Left lung (tissue), 10 donors: Measurements from ENCODE around the gene MYO1C. TPM values are rescaled to one million over a fixed set of nuclear protein-coding genes. Genes with fewer than 3 reads are reported as not detected.
"Not testable (repeated sequence)": the region's sequence is repeated elsewhere in the genome, so short reads cannot be mapped to it uniquely, and the experiment has no call there.

Experiments
- ATAC-seq: fragments of 200-7000 bp; cut with Tn5 transposase; one replicate; pipeline ENCODE4 v1.9.1; 2020; ENCODE audit warnings: moderate library complexity
- DNase-seq, 4 donors: peaks; one replicate each; pipeline ENCODE4 v3.0.0-alpha.2; 2013 to 2020
- H3K27ac ChIP-seq, 2 donors: fragments of 200-600 bp; sonication (generic) in 1 of 2; one replicate each; pipeline versions ENCODE4 v1.5.0 to v1.8.0; 2020 to 2021
- H3K27me3 ChIP-seq, 2 donors: fragments of 200-600 bp; sonication (generic) in 1 of 2; one replicate each; pipeline versions ENCODE4 v1.5.0 to v1.8.0; 2020 to 2021
- H3K36me3 ChIP-seq, 2 donors: fragments of 200-600 bp; sonication (generic) in 1 of 2; one replicate each; pipeline versions ENCODE4 v1.5.0 to v1.8.0; 2020 to 2021
- H3K4me1 ChIP-seq, 2 donors: fragments of 200-600 bp; one replicate each; pipeline ENCODE4 v1.8.0; 2021
- H3K4me3 ChIP-seq, 2 donors: fragments of 200-600 bp; sonication (generic) in 1 of 2; one replicate each; pipeline versions ENCODE4 v1.5.0 to v1.8.0; 2020 to 2021; ENCODE audit warnings: mild to moderate bottlenecking in 1 of 2
- H3K9me3 ChIP-seq, 2 donors: fragments of 200-600 bp; sonication (generic) in 1 of 2; one replicate each; pipeline versions ENCODE4 v1.5.0 to v1.8.0; 2020 to 2021
- CTCF ChIP-seq, 2 donors: fragments of 200-600 bp; sonication (generic) in 1 of 2; IDR thresholded peaks; one replicate each; pipeline versions ENCODE4 v1.5.0 to v1.8.0; 2021; ENCODE audit warnings: antibody characterized with exemption in 2 of 2
- intact Hi-C, 2 donors: fragments of 100-400 bp; cut with DNase I; formaldehyde crosslinking; loops; one replicate each; pipeline versions ENCODE4 v1.11.2 to v1.14.2; 2022
- polyA plus RNA-seq, 6 donors: library from polyadenylated mRNA; unstranded; fragments of 120-200 nt; gene quantifications; one replicate each; pipeline ENCODE4 v1.2.1, GENCODE V29; 2013; ENCODE audit not compliant: insufficient read length in 6 of 6
- total RNA-seq, 2 donors: library from RNA; stranded (reverse); fragmentation: NEBNext Ultra II Directional; extraction: Animal tissue kit (Norgen Biotek cat#: 25700); gene quantifications; one replicate each; pipeline ENCODE4 v1.2.1, GENCODE V29; 2021
- donor health status: DM: no; HTN: yes; CAD: no.
- donor health status: DM: no; HTN: no; CAD: no.

MYO1C gene
- total and polyA plus RNA-seq, 8 donors, result 65.5 to 282 (median 80.7) TPM

DNA sequence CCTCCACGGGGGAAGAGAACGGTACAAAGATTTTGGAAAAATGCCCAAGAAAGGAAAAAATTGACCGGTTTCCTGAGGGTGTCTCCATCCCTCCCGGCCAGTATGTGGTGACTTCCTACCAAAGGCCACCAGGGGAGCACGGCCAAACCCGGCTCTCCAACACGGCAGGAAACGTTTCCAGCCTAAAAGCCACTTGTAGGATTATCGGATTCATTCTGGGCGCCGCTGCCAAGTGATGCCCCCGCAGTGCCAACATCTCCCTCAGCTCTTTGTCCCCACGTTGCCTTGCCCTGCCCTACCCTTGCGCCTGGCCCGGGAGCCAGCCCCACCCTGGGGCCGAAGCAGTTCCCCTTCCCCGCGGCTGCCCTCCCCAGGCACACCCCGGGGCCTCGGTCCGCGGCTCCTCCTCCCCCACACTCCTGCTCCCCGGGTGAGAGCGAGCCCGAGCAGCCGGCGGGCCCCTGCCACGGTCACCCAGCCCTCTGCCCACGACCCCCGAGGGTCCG lies 37.1 kb downstream of the MYO1C start:
- Histone ChIP-seq H3K36me3 (peaks cover 0 to 17% of the 10 kb centered on the region in 2 donors), H3K9me3 (no peaks in the 10 kb centered on the region), H3K4me3 (peak overlapping the region; percentile 93 to 100), H3K27me3 (peaks cover 0 to 9% of the 10 kb centered on the region in 2 donors), H3K27ac (peak overlapping the region; percentile 95 to 98), H3K4me1 (peaks cover 33 to 62% of the 10 kb centered on the region in 2 donors)
- peak; percentile 49 to 69 for TF ChIP-seq CTCF (IDR thresholded peaks at IDR 0.05)
- DNase-seq, result peak; percentile 48 to 94 (median 70)
- intact Hi-C loops, result loop anchor here in 1 of 2 donors (10.0 kb wide), 1 partner anchor 169 kb away; the partner anchor contains the start of gene SLC43A2
- ATAC-seq, result peak; percentile 58

GRCh38 chr17:1454541-1454940 lies 37.9 kb downstream of the MYO1C start:
- DNase-seq (no peak), ATAC-seq (no peak)
- H3K36me3 ChIP-seq, result peaks cover 0 to 23% of the 10 kb centered on the region in 2 donors
- H3K27me3 ChIP-seq, result peaks cover 0 to 9% of the 10 kb centered on the region in 2 donors
- H3K4me1 ChIP-seq, result peaks cover 40 to 62% of the 10 kb centered on the region in 2 donors
- H3K27ac ChIP-seq, result peak overlapping the region; percentile 95 to 98
- H3K9me3 ChIP-seq, result no peaks in the 10 kb centered on the region
- intact Hi-C loops, result loop anchor here in 1 of 2 donors (10.0 kb wide), 1 partner anchor 170 kb away; the partner anchor contains the start of gene SLC43A2
- no peak for TF ChIP-seq CTCF (IDR thresholded peaks at IDR 0.05)
- H3K4me3 ChIP-seq, result peak overlapping the region; percentile 93 to 100

DNA sequence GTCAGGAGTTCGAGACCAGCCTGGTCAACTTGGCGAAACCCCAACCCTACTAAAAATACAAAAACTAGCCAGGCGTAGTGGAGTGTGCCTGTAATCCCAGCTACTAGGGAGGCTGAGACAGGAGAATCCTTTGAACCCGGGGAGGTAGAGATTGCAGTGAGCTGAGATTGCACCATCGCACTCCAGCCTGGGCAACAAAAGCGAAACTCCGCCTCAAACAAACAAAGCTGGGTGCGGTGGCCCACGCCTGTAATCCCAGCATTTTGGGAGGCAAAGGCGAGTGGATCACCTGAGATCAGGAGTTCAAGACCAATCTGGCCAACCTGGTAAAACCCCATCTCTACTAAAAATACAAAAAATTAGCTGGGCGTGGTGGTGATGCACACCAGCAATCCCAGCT lies 38.8 kb downstream of the MYO1C start:
- peaks cover 42 to 71% of the 10 kb centered on the region in 2 donors for H3K4me1 ChIP-seq
- peak overlapping the region in 1 of 2 donors; percentile 98 for H3K27ac ChIP-seq
- DNase-seq, H3K27me3 ChIP-seq, ATAC-seq, H3K9me3 ChIP-seq: not testable (repeated sequence)
- intact Hi-C loops, result loop anchor here in 1 of 2 donors (10.0 kb wide), 1 partner anchor 171 kb away; the partner anchor contains the start of gene SLC43A2
- H3K36me3 ChIP-seq, result peaks cover 0 to 29% of the 10 kb centered on the region in 2 donors
- peak overlapping the region in 1 of 2 donors; percentile 93 for H3K4me3 ChIP-seq

DNA sequence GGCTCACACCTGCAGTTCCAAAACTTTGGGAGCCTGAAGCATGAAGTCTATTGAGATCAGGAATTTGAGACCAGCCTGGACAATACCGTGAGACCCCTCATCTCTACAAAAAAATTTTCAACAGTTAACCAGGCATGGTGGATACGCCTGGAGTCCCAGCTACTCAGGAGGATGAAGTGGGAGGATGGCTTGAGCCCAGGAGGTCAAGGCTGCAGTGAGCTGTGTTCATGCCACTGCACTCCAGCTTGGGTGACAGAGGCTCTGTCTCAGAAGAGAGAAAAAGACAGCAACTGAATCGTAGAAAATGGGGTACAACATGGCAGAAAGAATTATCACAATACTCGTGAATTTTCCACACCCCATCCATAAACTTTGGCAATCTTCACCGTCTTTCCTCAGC lies 39.6 kb downstream of the MYO1C start:
- H3K36me3 ChIP-seq, result peaks cover 0 to 36% of the 10 kb centered on the region in 2 donors
- DNase-seq (peak in 1 of 4 donors; percentile 6), ATAC-seq (no peak)
- intact Hi-C loops, result loop anchor here in 1 of 2 donors (10.0 kb wide), 1 partner anchor 172 kb away; the partner anchor contains the start of gene SLC43A2
- H3K4me1 ChIP-seq, result peaks cover 44 to 79% of the 10 kb centered on the region in 2 donors
- H3K4me3 ChIP-seq, result no peak overlapping the region
- no peaks in the 10 kb centered on the region for H3K27me3 ChIP-seq
- no peaks in the 10 kb centered on the region for H3K9me3 ChIP-seq
- H3K27ac ChIP-seq, result no peak overlapping the region
- no peak for TF ChIP-seq CTCF (IDR thresholded peaks at IDR 0.05)

GRCh38 chr17:1450261-1450660 lies 42.2 kb downstream of the MYO1C start:
- H3K4me1 ChIP-seq, result peaks cover 46 to 93% of the 10 kb centered on the region in 2 donors
- not testable (repeated sequence) for H3K4me3 ChIP-seq, ATAC-seq, H3K27me3 ChIP-seq, H3K9me3 ChIP-seq
- peak in 1 of 4 donors; percentile 54 for DNase-seq
- peak overlapping the region in 1 of 2 donors; percentile 53 for H3K27ac ChIP-seq
- intact Hi-C loops, result loop anchor here in 1 of 2 donors (10.0 kb wide), 1 partner anchor 175 kb away; the partner anchor contains the start of gene SLC43A2
- peaks cover 0 to 44% of the 10 kb centered on the region in 2 donors for H3K36me3 ChIP-seq

- Histone ChIP-seq H3K4me1 (peaks cover 40 to 85% of the 10 kb centered on the region in 2 donors), H3K9me3 (no peaks in the 10 kb centered on the region), H3K36me3 (peaks cover 0 to 51% of the 10 kb centered on the region in 2 donors), H3K4me3 (no peak overlapping the region), H3K27me3 (no peaks in the 10 kb centered on the region), H3K27ac (peak overlapping the region; percentile 53 to 80)
- no peak for TF ChIP-seq CTCF (IDR thresholded peaks at IDR 0.05)
- peak; percentile 86 for ATAC-seq
- intact Hi-C loops, result no loop called here
- peak in 1 of 4 donors; percentile 1 for DNase-seq
These were observed 43.0 kb downstream of the MYO1C start for GRCh38 chr17:1449412-1449967.
